Common myeloid progenitor, CD34-positive (primary cell): Measurements from ENCODE around the gene ETS1.

Source experiments
- CTCF ChIA-PET: fragments of 350-600 bp; sonication (Branson Sonifier 250); formaldehyde crosslinking; loops from one replicate; lab custom pipeline; 2021; ENCODE audit warnings: antibody characterized with exemption; lab: Charles Lee
- POLR2A ChIA-PET: fragments of 350-600 bp; sonication (Branson Sonifier 250); formaldehyde crosslinking; loops from one replicate; lab custom pipeline; 2021; ENCODE audit warnings: antibody characterized with exemption; lab: Charles Lee
- DNase-seq, 3 donors: peaks; one replicate each; pipeline versions ENCODE4 v3.0.0 to v3.0.0-alpha.2; 2013
- H3K27ac ChIP-seq, 2 experiments: 1 replicate in 1 of 2; 2 replicates in 1 of 2; pipeline ENCODE4 v1.7.0; 2013; ENCODE audit warnings: inconsistent platforms in 2 of 2, low read length in 2 of 2, mild to moderate bottlenecking in 2 of 2, low read depth in 1 of 2, moderate library complexity in 1 of 2; ENCODE audit not compliant: severe bottlenecking in 2 of 2, insufficient read depth in 1 of 2, poor library complexity in 1 of 2
- H3K27me3 ChIP-seq, 5 experiments: replicated peaks in 2 of 5; 1 replicate in 3 of 5; 2 replicates in 2 of 5; pipeline versions ENCODE4 v1.6.1 to v1.7.0; 2013; ENCODE audit warnings: low read length in 4 of 5, mild to moderate bottlenecking in 2 of 5, moderate library complexity in 2 of 5, inconsistent platforms in 1 of 5; ENCODE audit not compliant: insufficient read depth in 5 of 5, control insufficient read depth in 4 of 5
- H3K36me3 ChIP-seq, 4 experiments: 1 replicate in 2 of 4; 2 replicates in 2 of 4; pipeline versions ENCODE4 v1.6.1 to v1.7.0; 2013; ENCODE audit warnings: low read length in 3 of 4, control low read depth in 1 of 4, mild to moderate bottlenecking in 1 of 4; ENCODE audit not compliant: control insufficient read depth in 4 of 4, insufficient read depth in 4 of 4
- H3K4me1 ChIP-seq, 4 experiments: 1 replicate in 3 of 4; 2 replicates in 1 of 4; pipeline versions ENCODE4 v1.6.1 to v1.7.1; 2013; ENCODE audit warnings: low read length in 3 of 4, mild to moderate bottlenecking in 3 of 4, control low read depth in 1 of 4, inconsistent platforms in 1 of 4, moderate library complexity in 1 of 4; ENCODE audit not compliant: control insufficient read depth in 4 of 4, insufficient read depth in 4 of 4; ENCODE audit errors: control extremely low read depth in 1 of 4
- H3K4me3 ChIP-seq, 7 experiments: 1 replicate in 4 of 7; 2 replicates in 3 of 7; pipeline versions ENCODE4 v1.5.1 to v1.7.0; 2013; ENCODE audit warnings: mild to moderate bottlenecking in 7 of 7, low read length in 6 of 7, moderate library complexity in 6 of 7, inconsistent platforms in 2 of 7, low read depth in 2 of 7, control low read depth in 1 of 7; ENCODE audit not compliant: insufficient read depth in 4 of 7, control insufficient read depth in 1 of 7; ENCODE audit errors: extremely low read depth in 1 of 7
- H3K9me3 ChIP-seq, 5 experiments: 1 replicate in 4 of 5; 2 replicates in 1 of 5; pipeline versions ENCODE4 v1.6.1 to v1.7.1; 2013; ENCODE audit warnings: low read length in 4 of 5, mild to moderate bottlenecking in 2 of 5, inconsistent platforms in 1 of 5, low read depth in 1 of 5, moderate library complexity in 1 of 5; ENCODE audit not compliant: control insufficient read depth in 4 of 5, insufficient read depth in 2 of 5; ENCODE audit errors: control extremely low read depth in 1 of 5
- WGBS: methylation state at CpG from one replicate; pipeline ENCODE4 v1.1.5; 2013; ENCODE audit not compliant: insufficient coverage; 5-methylcytosine and 5-hydroxymethylcytosine counted together

Gene ETS1

GRCh38 chr11:128411812-128412211, 175.5 kb downstream of the ETS1 start:
- ChIA-PET CTCF (interaction anchor here (1.0 to 1.7 kb wide), 2 partner anchors 15 to 63 kb away, joined by 3 read pairs; no protein-coding TSS in a partner anchor), POLR2A (no interaction called here)
- H3K27ac ChIP-seq, result no peak overlapping the region
- no peaks in the 10 kb centered on the region for H3K36me3 ChIP-seq
- H3K27me3 ChIP-seq, result no peaks in the 10 kb centered on the region
- H3K9me3 ChIP-seq, result no peaks in the 10 kb centered on the region
- no peak for DNase-seq
- peaks cover 0 to 4% (median 0%) of the 10 kb centered on the region in 4 experiments for H3K4me1 ChIP-seq
- WGBS, result 92% methylated on average over 4 of the region's 5 CpGs
- H3K4me3 ChIP-seq, result no peak overlapping the region

- Histone ChIP-seq H3K27me3 (no peaks in the 10 kb centered on the region), H3K27ac (no peak overlapping the region)
- CTCF ChIA-PET, result no interaction called here
Measured at GRCh38 chr11:128411150-128411549, 176.2 kb downstream of the ETS1 start.

GRCh38 chr11:128409476-128409875, 177.9 kb downstream of the ETS1 start:
- Histone ChIP-seq H3K36me3 (no peaks in the 10 kb centered on the region), H3K4me1 (peaks cover 0 to 4% (median 0%) of the 10 kb centered on the region in 4 experiments), H3K27ac (no peak overlapping the region), H3K27me3 (no peaks in the 10 kb centered on the region), H3K4me3 (no peak overlapping the region), H3K9me3 (no peaks in the 10 kb centered on the region)
- DNase-seq, result no peak
- ChIA-PET POLR2A (no interaction called here), CTCF (interaction anchor here (0.7 to 1.3 kb wide), 2 partner anchors 10 to 21 kb away, joined by 3 read pairs; no protein-coding TSS in a partner anchor)
- WGBS, result no CpG with 5 or more reads among the region's 2 CpGs

More at GRCh38 chr11:128411150-128411549, 176.2 kb downstream of the ETS1 start:
- Histone ChIP-seq H3K4me3 (no peak overlapping the region), H3K36me3 (no peaks in the 10 kb centered on the region), H3K9me3 (no peaks in the 10 kb centered on the region), H3K4me1 (peaks cover 0 to 4% (median 0%) of the 10 kb centered on the region in 4 experiments)
- POLR2A ChIA-PET, result interaction anchor here (0.6 kb wide), 1 partner anchor 37 kb away, joined by 3 read pairs; no protein-coding TSS in a partner anchor
- no peak for DNase-seq
